Measurements from ENCODE around the gene RHD.
"Not testable (repeated sequence)": the region's sequence is repeated elsewhere in the genome, so short reads cannot be mapped to it uniquely, and the experiment has no call there.

Gene RHD

DNA sequence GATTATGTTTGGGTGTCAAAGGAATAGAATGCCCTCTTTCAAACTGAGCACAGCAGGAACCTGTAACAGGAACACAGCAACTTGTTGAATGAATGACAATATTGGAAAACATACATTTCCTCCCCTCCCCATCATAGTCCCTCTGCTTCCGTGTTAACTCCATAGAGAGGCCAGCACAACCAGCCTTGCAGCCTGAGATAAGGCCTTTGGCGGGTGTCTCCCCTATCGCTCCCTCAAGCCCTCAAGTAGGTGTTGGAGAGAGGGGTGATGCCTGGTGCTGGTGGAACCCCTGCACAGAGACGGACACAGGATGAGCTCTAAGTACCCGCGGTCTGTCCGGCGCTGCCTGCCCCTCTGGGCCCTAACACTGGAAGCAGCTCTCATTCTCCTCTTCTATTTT, at the start of gene RHD:
Gene RHD (plus strand): TSS at position 272 of the 400 bp plus-strand sequence. CDS start 39 bp downstream, at position 311.
- DNase-seq, result not testable (repeated sequence)

DNA sequence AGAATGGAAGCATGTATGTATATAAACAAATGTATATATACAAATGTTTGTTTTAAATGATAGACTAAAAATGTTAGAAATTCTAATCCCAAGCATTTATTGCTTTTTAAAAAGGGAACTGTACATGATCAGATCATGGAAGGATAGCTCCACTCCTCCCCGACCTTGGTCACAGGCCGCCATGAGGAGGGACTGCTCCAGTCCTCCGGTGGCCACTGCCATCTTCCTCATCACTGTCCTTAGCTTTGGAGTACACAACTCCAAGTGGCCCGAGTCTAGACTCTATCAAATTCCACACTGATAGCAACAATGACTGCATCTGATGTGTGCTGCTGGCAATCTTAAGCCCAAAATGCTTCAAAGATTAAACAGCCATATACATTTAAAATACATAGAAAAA, 49.7 kb upstream of the RHD start:
- no peak for DNase-seq

DNA sequence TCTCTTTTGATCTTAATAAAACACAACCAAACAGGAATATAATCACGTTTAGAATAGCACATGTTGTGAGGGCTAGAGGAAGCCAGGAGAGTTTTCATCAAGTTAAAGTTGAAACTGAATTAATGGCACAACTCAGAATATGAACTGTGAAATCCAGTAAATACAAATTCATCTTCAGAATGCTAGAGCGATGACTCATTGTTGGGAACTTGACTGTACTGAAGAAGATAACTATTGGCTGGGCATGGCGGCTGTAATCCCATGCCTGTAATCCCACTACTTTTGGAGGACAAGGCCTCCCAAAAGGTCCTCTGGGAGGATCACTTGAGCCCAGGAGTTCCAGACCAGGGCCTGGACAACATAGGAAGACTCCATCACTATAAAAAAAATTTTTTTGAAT, 48.8 kb upstream of the RHD start:
- DNase-seq, result no peak

DNA sequence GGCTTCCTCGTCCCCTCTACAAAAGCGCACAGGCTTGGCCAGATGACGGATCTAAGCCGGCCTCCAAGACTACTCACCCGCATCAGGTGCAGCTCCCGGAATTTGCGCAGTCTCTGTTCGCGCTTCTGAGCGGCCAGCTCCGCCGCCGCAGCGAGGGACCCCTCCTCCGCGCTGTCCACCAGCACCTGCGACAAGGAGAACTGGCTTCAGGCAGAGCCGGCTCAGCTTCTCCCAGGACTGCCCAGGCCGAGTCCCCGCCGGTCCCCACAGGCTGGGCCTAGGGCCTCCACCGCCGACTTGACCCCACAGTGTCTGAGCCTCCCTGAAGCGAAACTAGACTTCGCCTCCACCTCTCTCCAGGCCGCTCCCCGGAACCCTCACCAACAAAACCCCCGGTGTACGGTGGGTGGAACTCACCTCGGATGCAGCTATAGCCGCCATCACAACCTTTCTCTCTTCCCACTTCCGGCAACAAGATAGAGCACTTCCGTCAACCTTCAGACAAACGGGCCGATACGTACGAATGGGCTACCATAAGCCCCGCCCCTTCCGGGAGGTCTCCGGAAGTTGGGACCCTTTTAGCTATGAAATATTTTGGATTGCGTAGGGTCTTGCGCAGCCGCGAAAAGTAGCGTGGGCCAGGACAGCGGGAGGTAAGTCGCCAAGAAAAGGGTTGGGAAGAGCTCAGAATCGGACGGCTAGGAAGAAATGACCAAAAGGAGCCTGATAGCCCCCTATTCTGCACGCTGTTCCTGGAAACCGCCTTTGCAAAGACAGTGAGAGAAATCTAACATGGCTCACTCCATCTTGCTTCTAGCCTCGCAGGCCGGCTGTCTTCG, 40.1 kb upstream of the RHD start, which contains the start of gene SYF2:
Gene SYF2 (minus strand): TSS at position 476 of the 839 bp plus-strand sequence. CDS start 35 bp downstream, at position 441.
- DNase-seq, result peak; percentile 95

DNA sequence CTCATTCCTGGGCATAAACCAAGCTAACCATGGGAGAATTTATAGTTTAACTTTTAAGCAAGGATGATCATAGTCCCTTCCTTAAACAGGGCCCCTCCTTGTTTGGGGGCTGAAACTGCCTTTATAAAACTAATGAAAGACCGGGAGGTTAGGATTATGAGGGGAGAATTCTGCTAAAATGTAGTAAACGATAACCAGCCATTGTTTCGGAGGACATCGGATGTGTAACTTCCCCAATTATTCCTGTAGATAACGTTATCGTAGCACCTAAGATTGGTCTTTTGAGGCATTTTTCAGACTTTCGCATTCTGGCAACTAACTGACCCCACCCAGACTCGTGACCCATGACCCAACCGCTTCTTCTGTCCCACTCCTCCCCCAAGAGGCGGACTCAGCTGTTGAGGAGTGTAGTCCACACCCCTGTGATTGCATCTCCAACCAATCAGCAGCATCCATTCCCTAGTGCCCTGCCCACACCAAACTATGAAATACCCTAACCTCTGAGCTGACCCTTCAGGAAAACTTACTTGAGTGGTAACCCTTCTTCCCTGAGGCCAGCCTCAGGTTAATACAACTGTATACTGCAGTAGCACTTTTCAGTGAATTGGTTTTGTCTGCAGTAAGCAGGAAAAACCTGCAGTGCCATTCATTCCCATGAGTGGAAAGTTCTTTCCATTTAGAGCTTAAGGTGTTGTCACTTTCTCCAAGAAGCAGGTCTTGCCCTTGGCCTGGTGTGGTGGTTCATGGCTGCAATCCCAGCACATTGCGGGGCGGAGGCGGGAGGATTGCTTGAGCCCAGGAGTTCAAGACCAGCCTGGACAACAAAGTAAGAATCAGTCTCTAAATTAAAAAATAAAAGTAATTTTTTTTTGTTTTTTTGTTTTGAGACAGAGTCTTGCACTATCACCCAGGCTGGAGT, 39.2 kb upstream of the RHD start:
- DNase-seq, result peak; percentile 96

DNA sequence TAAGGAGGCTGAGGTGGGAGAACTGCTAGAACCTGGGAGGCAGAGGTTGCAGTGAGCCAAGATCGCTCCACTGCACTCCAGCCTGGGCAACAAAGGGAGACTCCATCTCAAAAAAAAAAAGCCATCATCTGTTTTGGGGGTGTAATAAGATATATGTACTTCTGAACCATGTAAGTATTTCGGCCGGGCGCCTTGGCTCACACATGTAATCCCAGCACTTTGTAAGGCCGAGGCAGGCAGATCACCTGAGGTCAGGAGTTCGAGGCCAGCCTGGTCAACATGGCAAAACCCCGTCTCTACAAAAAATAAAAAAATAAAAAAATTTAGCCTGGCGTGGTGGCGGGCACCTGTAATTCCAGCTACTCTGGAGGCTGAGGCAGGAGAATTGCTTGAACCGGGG, 36.9 kb upstream of the RHD start:
- DNase-seq, result not testable (repeated sequence)

DNA sequence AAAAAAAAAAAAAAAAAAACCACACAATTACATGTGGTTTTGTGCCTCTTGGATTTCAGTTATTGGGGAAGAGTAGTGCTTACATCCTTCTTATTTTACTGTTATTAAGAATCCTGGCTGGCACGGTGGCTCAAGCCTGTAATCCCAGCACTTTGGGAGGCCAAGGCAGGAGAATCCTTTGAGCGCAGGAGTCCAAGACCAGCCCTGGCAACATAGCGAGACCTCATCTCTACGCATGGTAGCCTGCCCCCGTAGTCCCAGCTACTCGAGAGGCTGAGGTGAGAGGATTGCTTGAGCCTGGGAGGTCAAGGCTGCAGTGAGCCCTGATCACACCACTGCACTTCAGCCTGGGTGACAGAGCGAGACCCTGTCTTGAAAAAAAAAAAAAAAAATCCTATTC, 36.0 kb upstream of the RHD start:
- not testable (repeated sequence) for DNase-seq

DNA sequence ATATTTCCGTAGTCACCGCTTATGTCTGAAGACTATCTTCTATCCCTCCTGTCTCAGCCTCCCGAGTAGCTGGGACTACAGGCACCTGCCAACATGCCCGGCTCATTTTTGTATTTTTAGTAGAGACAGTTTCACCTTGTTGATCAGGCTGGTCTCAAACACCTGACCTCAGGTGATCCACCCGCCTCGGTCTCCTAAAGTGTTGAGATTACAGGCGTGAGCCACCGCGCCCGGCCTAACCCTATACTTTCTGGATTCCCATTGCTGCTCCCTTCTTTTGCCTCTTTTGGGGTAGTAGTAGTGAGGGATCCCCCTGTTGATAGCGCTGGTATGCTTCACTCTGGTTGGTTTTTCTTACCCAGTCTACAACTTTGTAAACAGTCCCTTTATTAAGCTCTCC, 34.3 kb upstream of the RHD start:
- no peak for DNase-seq

DNA sequence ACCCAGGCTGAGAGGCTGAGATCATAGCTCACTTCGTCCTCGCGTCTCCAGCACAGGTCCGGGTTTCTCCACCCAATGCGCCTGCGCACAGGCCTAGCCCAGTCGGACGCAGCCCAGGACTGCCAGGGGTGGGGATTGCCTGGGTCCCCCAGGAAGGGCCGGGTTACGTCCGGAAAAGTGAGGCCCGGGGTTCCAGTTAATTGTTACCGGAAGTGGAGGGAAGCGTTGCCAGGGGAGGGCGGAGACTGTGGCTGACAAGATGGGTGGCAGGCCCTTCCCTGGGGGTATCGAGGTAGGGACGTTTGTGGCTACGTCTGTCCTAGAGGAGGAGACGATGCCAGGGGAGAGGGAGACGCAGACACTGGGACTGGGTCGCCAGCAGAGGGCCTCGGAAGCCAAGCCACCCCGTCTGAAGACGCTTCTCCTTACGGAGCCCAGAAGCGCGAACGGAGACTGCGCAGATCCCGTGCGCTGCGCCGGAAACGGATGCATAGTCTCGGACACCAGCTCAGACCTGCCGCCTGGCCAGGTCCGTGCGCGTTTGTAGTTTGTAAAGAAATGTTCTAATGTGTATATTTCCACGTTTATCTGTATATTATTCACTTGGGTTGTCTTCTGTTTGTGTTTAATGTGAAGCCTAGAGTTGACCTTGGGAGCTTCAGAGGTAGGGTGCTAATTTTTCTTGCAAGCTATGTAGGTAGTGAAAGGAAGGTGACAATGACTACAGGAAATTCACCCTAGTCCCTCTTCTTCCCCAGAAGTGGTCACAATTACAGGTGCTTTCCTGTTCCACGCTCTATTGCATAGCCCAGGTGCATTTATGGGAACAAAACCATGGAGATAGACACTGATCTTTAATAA, 32.4 kb upstream of the RHD start:
- DNase-seq, result peak; percentile 88

DNA sequence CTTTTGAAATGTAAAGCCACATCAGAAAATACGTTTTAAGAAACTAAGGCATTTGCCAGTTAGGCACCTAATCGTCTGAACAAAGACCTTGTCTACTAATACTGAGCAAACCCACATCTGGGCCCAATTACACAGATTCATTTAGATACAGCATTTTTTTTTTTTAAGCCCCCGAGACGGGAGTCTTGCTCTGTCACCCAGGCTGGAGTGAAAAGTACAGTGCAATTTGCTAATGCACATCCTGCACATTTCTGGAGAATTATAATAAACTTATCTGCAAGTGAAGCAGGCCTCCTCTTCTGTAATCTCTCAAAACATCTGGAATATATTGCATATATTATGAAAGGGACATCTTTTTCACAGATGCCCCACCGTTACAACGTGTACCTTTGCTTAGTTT, 28.4 kb upstream of the RHD start:
- no peak for DNase-seq

DNA sequence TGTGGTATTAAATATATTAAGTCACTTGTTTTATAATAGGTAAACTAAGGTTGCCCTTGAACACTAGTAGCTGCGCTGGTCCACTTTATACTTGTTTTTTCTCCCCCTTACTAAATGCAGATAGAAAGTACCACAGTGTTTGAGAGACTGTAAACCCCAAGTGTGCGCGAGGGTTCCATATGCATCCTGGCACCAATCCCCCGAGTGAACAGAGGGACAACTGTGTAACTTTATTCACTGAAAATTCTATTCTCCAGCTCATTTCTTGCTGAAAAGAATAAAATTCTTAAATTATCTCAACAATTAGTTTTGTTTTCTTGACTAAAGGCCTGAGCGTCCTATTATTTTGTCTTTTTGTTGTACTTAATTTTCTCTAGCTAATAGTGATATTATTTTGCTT, 26.9 kb upstream of the RHD start:
- DNase-seq, result no peak

DNA sequence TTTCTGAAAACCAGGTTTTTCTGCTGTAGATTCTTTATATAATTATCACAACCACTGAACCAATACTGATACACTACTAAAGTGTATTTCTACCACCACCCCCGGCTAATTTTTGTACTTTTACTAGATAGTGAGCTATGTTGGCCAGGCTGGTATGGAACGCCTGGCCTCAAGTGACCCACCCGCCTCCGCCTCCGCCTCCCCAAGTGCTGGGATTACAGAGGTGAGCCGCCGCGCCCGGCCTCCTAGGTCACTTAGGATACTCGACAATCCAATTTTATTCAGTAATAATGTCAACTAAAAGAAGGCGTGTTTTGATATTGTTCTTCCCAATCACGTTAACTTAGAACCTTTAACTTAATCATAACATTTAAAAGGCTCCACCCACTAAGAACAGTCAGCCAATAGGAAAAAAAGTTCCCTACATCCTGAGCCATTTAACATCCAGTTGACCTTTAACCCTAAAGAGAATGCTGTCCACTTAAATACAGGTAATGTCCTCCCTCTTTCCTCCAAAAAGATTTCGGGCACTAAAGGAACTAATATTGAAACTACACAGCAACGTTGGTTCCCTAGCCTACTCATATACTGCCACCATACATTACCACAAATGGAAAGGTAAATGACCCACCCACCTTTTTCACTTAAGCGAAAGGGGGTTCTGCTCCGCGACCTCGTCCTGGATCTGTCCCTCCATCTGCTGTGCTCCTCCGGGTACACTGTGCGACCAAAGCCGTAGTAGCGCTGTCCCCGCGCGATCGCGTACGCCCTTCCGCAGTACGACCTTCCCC, 26.3 kb upstream of the RHD start:
- DNase-seq, result peak; percentile 36

DNA sequence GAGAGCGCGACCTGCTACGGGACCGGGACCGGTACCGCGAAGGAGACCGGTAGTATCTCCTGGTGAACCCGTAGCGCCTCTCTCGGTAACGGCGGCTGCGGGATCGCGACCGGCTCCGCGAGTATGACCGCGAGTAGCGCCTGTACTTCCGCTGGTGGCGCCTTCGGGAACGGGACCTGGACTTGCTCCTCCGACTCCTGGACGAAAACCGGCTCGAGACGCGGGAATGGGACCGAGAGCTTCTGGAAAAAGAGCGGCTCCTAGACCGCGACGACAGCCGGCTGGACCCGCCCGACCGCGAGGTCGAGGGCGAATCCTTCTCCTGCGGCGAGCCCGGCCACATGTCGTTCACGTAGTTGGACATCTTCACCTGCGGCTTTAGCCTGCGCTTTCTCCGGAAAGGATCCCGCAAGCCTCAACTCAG, 25.7 kb upstream of the RHD start:
- DNase-seq, result no peak

DNA sequence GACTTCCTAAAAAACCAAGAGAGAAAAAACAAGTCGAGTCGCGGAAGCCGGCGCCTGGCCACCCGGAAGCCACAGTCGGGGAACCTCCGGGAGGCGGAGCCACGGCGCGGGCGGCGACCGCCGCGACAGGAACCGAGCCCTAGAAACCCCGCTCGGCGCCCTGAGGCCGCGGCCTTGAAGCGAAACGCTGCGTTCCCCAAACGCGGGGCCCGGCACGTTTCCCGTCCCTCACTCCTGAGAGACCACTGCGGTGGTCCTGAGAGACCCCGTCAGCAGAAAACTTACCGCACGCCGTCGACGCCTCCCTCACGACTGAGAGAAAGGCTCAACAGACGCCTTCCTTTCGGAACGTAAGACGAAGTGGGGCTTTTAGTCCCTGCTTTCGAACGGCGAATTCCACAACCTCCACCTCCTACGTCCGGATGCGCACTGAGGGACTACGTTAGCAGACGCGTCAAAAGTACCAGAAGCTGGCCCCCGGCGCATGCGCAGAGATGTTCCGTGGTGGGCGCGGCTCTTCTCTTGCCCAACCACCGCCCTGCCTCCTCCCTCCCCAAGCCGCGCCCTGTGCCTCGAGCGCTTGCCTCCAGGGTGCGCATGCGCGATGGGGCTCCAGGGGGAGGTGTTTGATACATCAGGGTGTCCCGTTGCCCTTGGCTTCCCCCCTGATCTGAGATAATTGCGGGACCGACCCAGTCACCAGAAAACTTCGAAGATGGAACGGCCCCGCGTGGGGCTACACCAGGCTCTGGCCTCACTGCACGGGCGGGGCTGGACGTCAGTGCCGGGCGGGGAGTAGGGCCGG, 25.1 kb upstream of the RHD start, which contains the start of gene RSRP1:
Gene RSRP1 (minus strand): TSS at position 431 of the 805 bp plus-strand sequence. CDS start 491 bp downstream, outside the sequence.
- DNase-seq, result peak; percentile 100

DNA sequence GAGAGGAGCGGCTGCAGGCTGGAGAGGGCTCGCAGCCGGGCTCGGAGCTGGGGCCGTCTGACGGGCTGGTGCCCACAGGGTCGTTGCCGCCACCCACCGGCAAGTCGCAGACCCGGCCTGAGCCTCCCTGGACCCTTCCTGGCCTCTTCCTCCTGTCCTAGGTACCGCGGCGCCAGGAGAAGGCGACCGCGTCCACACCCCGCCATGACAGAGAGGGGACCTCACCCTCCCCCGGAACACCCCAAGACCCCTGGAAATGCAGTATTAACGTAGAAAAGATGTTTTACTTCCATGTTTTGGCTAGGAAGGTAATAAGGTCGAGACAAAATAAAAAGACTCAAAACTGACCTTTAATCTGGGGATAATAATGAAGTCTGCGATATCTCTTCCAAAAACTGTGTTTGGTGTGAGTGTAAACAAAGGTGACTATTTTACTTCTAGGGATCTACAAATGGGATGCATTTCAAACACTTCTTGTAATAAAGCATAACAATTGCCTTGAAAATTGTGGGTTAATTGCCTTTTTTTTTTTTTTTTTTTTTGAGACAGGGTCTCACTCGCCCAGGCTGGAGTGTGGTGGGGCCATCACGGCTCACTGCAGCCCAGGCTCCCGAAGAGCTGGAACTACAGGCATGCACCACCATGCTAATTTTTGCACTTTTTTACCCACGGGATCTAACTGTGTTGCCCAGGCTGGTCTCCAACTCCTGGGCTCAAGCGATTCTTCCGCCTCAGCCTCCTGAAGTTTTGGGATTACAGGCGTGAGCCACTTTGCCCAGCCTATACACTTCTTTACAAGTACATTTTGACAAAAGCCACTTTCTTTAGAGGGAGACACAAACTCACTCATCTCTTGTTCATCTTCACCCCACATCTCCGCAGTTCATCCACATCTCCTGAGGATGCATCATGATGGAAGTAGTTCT, 24.2 kb upstream of the RHD start:
- DNase-seq, result no peak

DNA sequence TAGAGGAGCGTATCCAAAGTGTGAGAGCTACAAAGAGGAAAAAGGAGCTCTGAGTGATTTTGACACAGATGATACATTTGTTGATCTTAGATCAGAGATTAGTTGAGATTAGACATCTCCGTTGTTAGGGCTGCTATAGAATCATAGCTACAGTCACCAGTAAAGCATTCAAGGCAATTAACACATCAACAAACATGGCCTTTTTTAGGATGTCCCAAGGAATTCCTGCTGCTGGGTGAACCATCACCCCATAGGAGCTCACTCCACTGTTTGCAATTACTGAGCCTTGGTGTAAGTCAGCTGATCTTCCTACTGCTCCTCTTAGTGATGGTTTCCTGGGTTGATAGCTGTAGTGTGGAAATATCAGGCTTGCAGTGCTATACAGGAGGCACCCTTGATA, 18.4 kb upstream of the RHD start:
- no peak for DNase-seq

DNA sequence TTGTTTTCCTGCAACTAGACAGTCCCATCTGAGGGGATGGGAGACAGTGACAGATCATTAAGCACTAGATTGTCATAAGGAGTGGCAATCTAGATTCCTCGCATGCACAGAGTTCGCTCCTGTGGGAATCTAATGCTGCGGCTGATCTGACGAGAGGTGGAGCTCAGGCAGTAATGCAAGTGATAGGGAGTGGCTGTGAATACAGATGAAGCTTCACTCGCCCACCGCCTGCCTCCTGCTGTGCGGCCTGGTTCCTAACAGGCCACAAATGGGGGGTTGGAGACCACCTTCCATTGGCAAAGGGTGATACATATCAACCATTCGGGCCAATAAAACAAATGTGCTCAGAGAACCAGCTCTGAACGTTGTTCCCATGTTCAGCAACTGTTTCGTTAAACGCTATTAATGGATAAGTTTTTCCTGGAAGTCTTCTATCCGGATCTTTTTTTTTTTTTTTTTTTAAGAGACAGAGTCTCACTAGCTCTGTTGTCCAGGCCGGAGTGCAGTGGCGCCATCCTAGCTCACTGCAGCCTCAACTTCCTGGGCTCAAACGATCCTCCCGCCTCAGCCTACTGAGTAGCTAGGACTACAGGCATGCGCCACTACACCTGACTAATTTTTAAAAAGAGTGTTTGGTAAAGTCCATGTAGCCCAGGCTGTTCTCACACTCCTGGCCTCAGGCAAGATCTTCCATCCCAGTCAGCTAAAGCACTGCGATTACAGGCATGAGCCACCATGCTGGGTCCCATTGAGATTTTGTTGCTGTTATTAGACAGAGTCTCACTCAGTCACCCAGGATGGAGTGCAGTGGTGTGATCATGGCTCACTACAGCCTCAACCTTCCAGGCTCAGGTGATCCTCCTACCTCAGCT, 16.4 kb upstream of the RHD start:
- DNase-seq, result no peak

DNA sequence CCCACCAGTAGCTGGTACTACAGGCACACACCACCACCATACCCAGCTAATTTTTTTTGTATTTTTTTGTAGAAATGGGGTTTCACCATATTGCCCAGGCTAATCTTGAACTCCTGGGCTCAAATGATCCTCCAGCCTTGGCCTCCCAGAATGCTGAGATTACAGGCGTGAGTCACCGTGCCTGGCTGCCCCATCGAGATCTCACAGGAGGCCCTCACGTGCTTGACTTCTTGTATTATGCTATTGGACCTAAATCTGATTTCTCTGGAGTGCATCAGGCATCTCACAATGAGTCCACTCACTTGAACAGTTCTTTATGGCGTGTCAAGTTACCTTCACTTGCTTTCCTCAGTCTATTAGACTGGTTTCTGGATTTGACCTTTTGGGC, 15.7 kb upstream of the RHD start:
- DNase-seq, result no peak

DNA sequence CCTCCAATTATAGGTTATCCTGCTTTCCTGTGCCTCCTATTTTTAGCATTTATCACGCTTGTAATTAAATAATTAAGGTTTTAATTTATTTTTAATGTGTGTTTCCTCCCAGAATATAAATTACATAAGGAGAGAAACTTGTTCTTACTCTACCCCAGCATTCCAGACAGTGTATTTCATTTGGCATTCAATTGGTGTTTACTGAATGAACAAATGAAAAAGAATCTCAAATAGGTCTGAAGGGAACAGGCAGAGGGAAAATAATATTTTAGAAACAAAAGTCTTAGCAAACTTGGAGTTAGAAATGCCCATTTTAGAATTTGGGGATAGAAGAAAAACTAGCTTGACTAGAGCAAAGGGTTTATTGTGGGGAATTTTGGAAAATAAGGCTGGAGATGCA, 15.1 kb upstream of the RHD start:
- no peak for DNase-seq
